IMR-90 (cell line): Measurements from ENCODE around the gene NTSR1. TPM values are rescaled to one million over a fixed set of nuclear protein-coding genes. Genes with fewer than 3 reads are reported as not detected.

Source experiments
- ATAC-seq: fragments of 200-7000 bp; cut with Tn5 transposase; 2 replicates; pipeline ENCODE4 v1.9.1; 2020; ENCODE audit warnings: low read depth, mild to moderate bottlenecking, moderate library complexity
- BruUV-seq: library from RNA; stranded (reverse); fragments of 400-500 nt; replicated peaks from 2 replicates; lab custom pipeline; 2021; lab: Mats Ljungman, UMichigan
- CTCF ChIA-PET: fragments of 300-600 bp; formaldehyde crosslinking; extraction: SDS; loops from one replicate; lab custom pipeline; 2021; ENCODE audit warnings: antibody characterized with exemption; lab: Yijun Ruan, JAX
- POLR2A ChIA-PET: fragments of 300-600 bp; sonication (Branson Sonifier 250); formaldehyde crosslinking; loops from one replicate; lab custom pipeline; 2022; ENCODE audit warnings: antibody characterized with exemption; ENCODE audit not compliant: unreplicated experiment; lab: Charles Lee
- DNase-seq: peaks from one replicate; pipeline ENCODE4 v3.0.0; 2013
- H2AFZ ChIP-seq: replicated peaks from 2 replicates; pipeline ENCODE3; 2013; ENCODE audit warnings: low read length, mild to moderate bottlenecking; ENCODE audit not compliant: poor library complexity
- H2AK5ac ChIP-seq: 2 replicates; pipeline ENCODE4 v1.6.1; 2013; ENCODE audit warnings: low read depth, low read length, inconsistent platforms
- H2AK9ac ChIP-seq: replicated peaks from 2 replicates; pipeline ENCODE3; 2013; ENCODE audit warnings: mild to moderate bottlenecking, low read depth, low read length, moderate library complexity; ENCODE audit not compliant: poor library complexity
- H2BK120ac ChIP-seq: 2 replicates; pipeline ENCODE4 v1.6.1; 2013; ENCODE audit warnings: low read depth, low read length, inconsistent platforms
- H2BK15ac ChIP-seq: 3 replicates; pipeline ENCODE4 v1.6.1; 2013; ENCODE audit warnings: low read depth, low read length, inconsistent platforms
- H2BK20ac ChIP-seq: 2 replicates; pipeline ENCODE4 v1.6.1; 2013; ENCODE audit warnings: low read depth, mild to moderate bottlenecking, inconsistent platforms, low read length, moderate library complexity
- H2BK5ac ChIP-seq: 2 replicates; pipeline ENCODE4 v1.6.1; 2013; ENCODE audit warnings: mild to moderate bottlenecking, low read depth, low read length, inconsistent platforms; ENCODE audit not compliant: poor library complexity, severe bottlenecking
- H3K14ac ChIP-seq: replicated peaks from 2 replicates; pipeline ENCODE4 v1.6.1; 2013; ENCODE audit warnings: low read depth, low read length, inconsistent platforms
- H3K18ac ChIP-seq: 2 replicates; pipeline ENCODE4 v1.6.1; 2013; ENCODE audit warnings: low read depth, low read length, control low read depth
- H3K23ac ChIP-seq: 2 replicates; pipeline ENCODE4 v1.6.1; 2013; ENCODE audit warnings: low read depth, low read length, inconsistent platforms
- H3K27ac ChIP-seq: 2 replicates; pipeline ENCODE4 v1.5.1; 2013; ENCODE audit warnings: mild to moderate bottlenecking, control low read depth, low read length; ENCODE audit not compliant: insufficient read depth
- H3K27me3 ChIP-seq: 2 replicates; pipeline ENCODE4 v1.6.1; 2013; ENCODE audit warnings: low read length; ENCODE audit not compliant: control insufficient read depth, insufficient read depth
- H3K36me3 ChIP-seq: 2 replicates; pipeline ENCODE4 v1.6.1; 2013; ENCODE audit warnings: low read length, mixed read lengths; ENCODE audit not compliant: control insufficient read depth, insufficient read depth
- H3K4ac ChIP-seq: 2 replicates; pipeline ENCODE4 v1.6.1; 2013; ENCODE audit warnings: low read depth, low read length, inconsistent platforms
- H3K4me1 ChIP-seq: 2 replicates; pipeline ENCODE4 v1.6.1; 2013; ENCODE audit warnings: low read length, mixed read lengths; ENCODE audit not compliant: control insufficient read depth, insufficient read depth
- H3K4me2 ChIP-seq: 2 replicates; pipeline ENCODE4 v1.6.1; 2013; ENCODE audit warnings: low read depth, mild to moderate bottlenecking, control low read depth, low read length, moderate library complexity
- H3K4me3 ChIP-seq: 2 replicates; pipeline ENCODE4 v1.5.1; 2013; ENCODE audit warnings: low read depth, mild to moderate bottlenecking, control low read depth, low read length, moderate library complexity; ENCODE audit not compliant: insufficient read depth
- H3K56ac ChIP-seq: 2 replicates; pipeline ENCODE4 v1.6.1; 2013; ENCODE audit warnings: low read length, inconsistent platforms; ENCODE audit not compliant: insufficient read depth; ENCODE audit errors: extremely low read depth
- H3K79me1 ChIP-seq, 2 experiments: 2 replicates each; pipeline ENCODE4 v1.6.1; 2013; ENCODE audit warnings: low read length in 2 of 2, inconsistent platforms in 1 of 2, low read depth in 1 of 2
- H3K9ac ChIP-seq: 2 replicates; pipeline ENCODE4 v1.6.1; 2013; ENCODE audit warnings: low read depth, low read length, control low read depth
- H3K9me1 ChIP-seq: 2 replicates; pipeline ENCODE4 v1.6.1; 2013; ENCODE audit warnings: low read length, inconsistent platforms; ENCODE audit not compliant: insufficient read depth
- H3K9me3 ChIP-seq: 2 replicates; pipeline ENCODE4 v1.6.1; 2013; ENCODE audit warnings: low read length; ENCODE audit not compliant: control insufficient read depth, insufficient read depth
- H4K20me1 ChIP-seq: 2 replicates; pipeline ENCODE4 v1.6.1; 2013; ENCODE audit warnings: low read length, inconsistent platforms; ENCODE audit not compliant: insufficient read depth
- H4K5ac ChIP-seq: 2 replicates; pipeline ENCODE4 v1.6.1; 2013; ENCODE audit warnings: mild to moderate bottlenecking, low read depth, low read length, control low read depth
- H4K8ac ChIP-seq, 2 experiments: 2 replicates each; pipeline ENCODE4 v1.6.1; 2013; ENCODE audit warnings: low read depth in 2 of 2, low read length in 2 of 2, control low read depth in 1 of 2, inconsistent platforms in 1 of 2
- H4K91ac ChIP-seq: 2 replicates; pipeline ENCODE4 v1.6.1; 2013; ENCODE audit warnings: low read depth, low read length, inconsistent platforms; ENCODE audit not compliant: insufficient read depth
- BHLHE40 ChIP-seq: fragments of 150-350 bp; IDR thresholded peaks from 2 replicates; pipeline ENCODE4 v1.6.1; 2016; ENCODE audit warnings: mild to moderate bottlenecking, low read depth, low read length
- CEBPB ChIP-seq: IDR thresholded peaks from 2 replicates; pipeline ENCODE4 v1.6.1; 2012; ENCODE audit warnings: low read depth, low read length, improper control_type of control experiment
- CHD1 ChIP-seq: IDR thresholded peaks from 2 replicates; pipeline ENCODE4 v1.6.1; 2012; ENCODE audit warnings: low read depth, low read length, improper control_type of control experiment
- FOS ChIP-seq: fragments of 150-350 bp; IDR thresholded peaks from 2 replicates; pipeline ENCODE4 v1.6.1; 2016; ENCODE audit warnings: low read depth, low read length
- MAFK ChIP-seq: IDR thresholded peaks from 2 replicates; pipeline ENCODE4 v1.6.1; 2012; ENCODE audit warnings: low read depth, low read length, improper control_type of control experiment
- NFE2L2 ChIP-seq: fragments of 150-350 bp; IDR thresholded peaks from 2 replicates; pipeline ENCODE4 v1.6.1; 2016; ENCODE audit warnings: low read depth, mild to moderate bottlenecking, low read length
- RAD21 ChIP-seq: IDR thresholded peaks from 2 replicates; pipeline ENCODE4 v1.6.1; 2012; ENCODE audit warnings: low read length, improper control_type of control experiment
- RCOR1 ChIP-seq: IDR thresholded peaks from 2 replicates; pipeline ENCODE4 v1.6.1; 2012; ENCODE audit warnings: mild to moderate bottlenecking, low read length, improper control_type of control experiment; ENCODE audit not compliant: insufficient replicate concordance
- RFX5 ChIP-seq: IDR thresholded peaks from 2 replicates; pipeline ENCODE4 v1.8.0; 2012; ENCODE audit warnings: low read depth, mild to moderate bottlenecking, low read length, moderate library complexity
- SMC3 ChIP-seq: fragments of 150-350 bp; IDR thresholded peaks from 2 replicates; pipeline ENCODE4 v1.6.1; 2016; ENCODE audit warnings: low read depth, mild to moderate bottlenecking, antibody characterized with exemption, low read length, moderate library complexity
- USF2 ChIP-seq: fragments of 150-350 bp; IDR thresholded peaks from 2 replicates; pipeline ENCODE4 v1.6.1; 2017; ENCODE audit warnings: mild to moderate bottlenecking, antibody characterized with exemption, low read length, low read depth
- WGBS, 2 experiments: methylation state at CpG; one replicate each; pipeline versions ENCODE4 v1.1.5 to v1.1.7; 2013; ENCODE audit warnings: missing lambda C conversion rate in 2 of 2; ENCODE audit not compliant: insufficient read length in 1 of 2; ENCODE audit errors: extremely low coverage in 2 of 2; 5-methylcytosine and 5-hydroxymethylcytosine counted together
- dilution Hi-C: fragments of 300-500 bp; cut with HindIII; formaldehyde crosslinking; loops from one replicate; pipeline ENCODE4 v1.14.3; 2018; ENCODE audit warnings: low sequenced_read_pairs; ENCODE audit not compliant: unreplicated experiment
- in situ Hi-C: fragments of 300-500 bp; cut with MboI; formaldehyde crosslinking; loops from 3 replicates; pipeline ENCODE4 v1.14.3; 2019; ENCODE audit warnings: low sequenced_read_pairs, inconsistent platforms, mixed read lengths
- intact Hi-C: fragments of 100-400 bp; cut with micrococcal nuclease; formaldehyde crosslinking; loops from 2 replicates; pipeline ENCODE4 v1.10.0; 2022
- polyA plus RNA-seq, 3 experiments: library from polyadenylated mRNA; depleted of rRNA; stranded (reverse); fragments of >200 nt; gene quantifications; 2 replicates each; pipeline ENCODE4 v1.2.3, GENCODE V29; 2012; ENCODE audit warnings: low replicate concordance in 1 of 3
- total RNA-seq: library from RNA; depleted of rRNA; stranded (reverse); fragments of >200 nt; gene quantifications from 2 replicates; pipeline ENCODE4 v1.2.3, GENCODE V29; 2012
- TF ChIP-seq, protein P1 (sequence below): fragments of 150-350 bp; IDR thresholded peaks from 2 replicates; pipeline ENCODE4 v1.6.1; 2016; ENCODE audit warnings: low read depth, mild to moderate bottlenecking, low read length, moderate library complexity, borderline replicate concordance

NTSR1 gene
- total and polyA plus RNA-seq, 2 of the 4 experiments (the other 2 are of a cell fraction), result 0.54 to 1.8 TPM

DNA sequence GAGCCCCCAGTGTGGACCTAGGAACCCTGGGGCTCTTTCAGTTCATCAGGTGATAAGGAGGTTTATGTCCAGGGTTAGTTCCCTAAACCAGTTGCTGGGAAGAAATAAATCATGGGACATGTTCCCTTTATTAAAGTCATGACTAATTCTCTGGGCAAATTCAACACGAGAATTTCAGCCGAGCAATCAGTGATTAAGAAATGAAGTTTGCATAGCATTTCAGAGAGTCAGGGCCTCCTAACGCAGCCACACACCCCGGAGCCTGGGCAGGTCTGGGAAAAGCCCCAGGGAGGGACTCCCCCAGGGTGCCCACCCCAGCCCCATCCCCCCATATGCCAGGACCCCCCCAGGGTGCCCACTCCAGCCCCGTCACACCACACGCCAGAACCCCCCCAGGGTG is 46.2 kb upstream of the NTSR1 start:
- intact Hi-C loops, result no loop called here
- peak overlapping the region; percentile 14 for H3K14ac ChIP-seq
- no peaks in the 10 kb centered on the region for H3K79me1 ChIP-seq
- peak overlapping the region; percentile 26 for H2AFZ ChIP-seq
- peak; percentile 80 for DNase-seq
- H3K27ac ChIP-seq, result no peak overlapping the region
- no peak overlapping the region for H3K4me3 ChIP-seq
- 0 out of 3 replicates have a peak overlapping the region, but pooled peaks have one; percentile 4 for H2BK15ac ChIP-seq
- no CpG with 5 or more reads among the region's 6 CpGs for WGBS, 2 experiments
- no peaks in the 10 kb centered on the region for H3K9me1 ChIP-seq
- H2AK5ac ChIP-seq, result peak overlapping the region; percentile 90
- TF ChIP-seq RCOR1 (no peak), BHLHE40 (peak; percentile 32; the same call in 1 of the 2 replicates), CEBPB (peak; percentile 58; the same call in 1 of the 2 replicates), SMC3 (no peak), NFE2L2 (no peak), RAD21 (no peak), USF2 (no peak), MAFK (no peak), RFX5 (no peak), CHD1 (no peak), FOS (no peak)
- TF ChIP-seq, protein P1, sequence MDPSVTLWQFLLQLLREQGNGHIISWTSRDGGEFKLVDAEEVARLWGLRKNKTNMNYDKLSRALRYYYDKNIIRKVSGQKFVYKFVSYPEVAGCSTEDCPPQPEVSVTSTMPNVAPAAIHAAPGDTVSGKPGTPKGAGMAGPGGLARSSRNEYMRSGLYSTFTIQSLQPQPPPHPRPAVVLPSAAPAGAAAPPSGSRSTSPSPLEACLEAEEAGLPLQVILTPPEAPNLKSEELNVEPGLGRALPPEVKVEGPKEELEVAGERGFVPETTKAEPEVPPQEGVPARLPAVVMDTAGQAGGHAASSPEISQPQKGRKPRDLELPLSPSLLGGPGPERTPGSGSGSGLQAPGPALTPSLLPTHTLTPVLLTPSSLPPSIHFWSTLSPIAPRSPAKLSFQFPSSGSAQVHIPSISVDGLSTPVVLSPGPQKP, result no peak
- H3K18ac ChIP-seq, result no peak overlapping the region
- H3K9me3 ChIP-seq, result no peaks in the 10 kb centered on the region
- BruUV-seq, result no TSS peak
- no peak overlapping the region for H4K91ac ChIP-seq
- H3K36me3 ChIP-seq, result no peaks in the 10 kb centered on the region
- 0 out of 2 replicates have a peak overlapping the region, but pooled peaks have one; percentile 40 for H2BK120ac ChIP-seq
- H3K23ac ChIP-seq, result no peak overlapping the region
- in situ Hi-C loops, result no loop called here
- H3K56ac ChIP-seq, result no peak overlapping the region
- no peak overlapping the region for H3K9ac ChIP-seq
- ATAC-seq, result peak; percentile 86
- peak overlapping the region; percentile 12 for H2AK9ac ChIP-seq
- H3K4me2 ChIP-seq, result no peak overlapping the region
- H4K5ac ChIP-seq, result no peak overlapping the region
- peak overlapping the region; percentile 8; the same call in 1 of the 2 replicates for H3K4ac ChIP-seq
- ChIA-PET CTCF (no interaction called here), POLR2A (no interaction called here)
- H2BK20ac ChIP-seq, result no peak overlapping the region
- H3K27me3 ChIP-seq, result no peaks in the 10 kb centered on the region
- no peaks in the 10 kb centered on the region; the same call in 1 of the 2 replicates for H4K20me1 ChIP-seq
- dilution Hi-C loops, result no loop called here
- no peak overlapping the region; a peak in 1 of 4 replicates for H4K8ac ChIP-seq
- H2BK5ac ChIP-seq, result peak overlapping the region; percentile 36
- peaks cover 5% of the 10 kb centered on the region for H3K4me1 ChIP-seq
